Keratinocyte (primary cell): ENCODE measurements around the gene SNX2. TPM values are rescaled to one million over a fixed set of nuclear protein-coding genes. Genes with fewer than 3 reads are reported as not detected.

Experiments used
- DNase-seq: peaks from one replicate; pipeline ENCODE4 v3.0.0-alpha.2; 2011; ENCODE audit warnings: low read depth, missing footprints, low spot score
- FAIRE-seq: peaks from 2 replicates; lab custom pipeline; 2011; peaks lifted over from hg19 to GRCh38; lab: Jason Lieb, UNC
- H2AFZ ChIP-seq: 2 replicates; pipeline ENCODE4 v1.6.0; 2012; ENCODE audit warnings: low read length, control low read depth, inconsistent platforms; ENCODE audit not compliant: control insufficient read depth
- H3K27ac ChIP-seq: 2 replicates; pipeline ENCODE4 v1.5.1; 2011; ENCODE audit warnings: low read length; ENCODE audit not compliant: control insufficient read depth, insufficient read depth
- H3K27me3 ChIP-seq: 3 replicates; pipeline ENCODE4 v1.6.0; 2011; ENCODE audit warnings: low read length; ENCODE audit not compliant: control insufficient read depth, insufficient read depth; ENCODE audit errors: extremely low read depth
- H3K36me3 ChIP-seq, 2 experiments: 2 replicates in 1 of 2; 3 replicates in 1 of 2; pipeline ENCODE4 v1.5.1; 2011; ENCODE audit warnings: low read length in 2 of 2, mild to moderate bottlenecking in 1 of 2; ENCODE audit not compliant: control insufficient read depth in 2 of 2, insufficient read depth in 2 of 2; ENCODE audit errors: extremely low read depth in 1 of 2
- H3K4me1 ChIP-seq: 3 replicates; pipeline ENCODE4 v1.5.1; 2011; ENCODE audit warnings: low read length; ENCODE audit not compliant: control insufficient read depth, insufficient read depth; ENCODE audit errors: extremely low read depth
- H3K4me2 ChIP-seq: 3 replicates; pipeline ENCODE4 v1.6.0; 2011; ENCODE audit warnings: low read depth, low read length; ENCODE audit not compliant: control insufficient read depth, insufficient read depth; ENCODE audit errors: extremely low read depth
- H3K4me3 ChIP-seq, 3 experiments: fragments of 200-600 bp in 1 of 3; sonication (generic) in 1 of 3; 2 replicates in 2 of 3; 3 replicates in 1 of 3; pipeline ENCODE4 v1.5.1; 2011 to 2016; ENCODE audit warnings: low read length in 3 of 3, mild to moderate bottlenecking in 3 of 3, control low read depth in 2 of 3, inconsistent platforms in 1 of 3, low read depth in 1 of 3, mixed read lengths in 1 of 3, mixed run types in 1 of 3, moderate library complexity in 1 of 3; ENCODE audit not compliant: control insufficient read depth in 2 of 3, insufficient read depth in 2 of 3; ENCODE audit errors: extremely low read depth in 1 of 3
- H3K79me2 ChIP-seq: 2 replicates; pipeline ENCODE4 v1.6.0; 2012; ENCODE audit warnings: low read length; ENCODE audit not compliant: control insufficient read depth, insufficient read depth
- H3K9ac ChIP-seq: 3 replicates; pipeline ENCODE4 v1.6.0; 2011; ENCODE audit warnings: low read length; ENCODE audit not compliant: control insufficient read depth, insufficient read depth; ENCODE audit errors: extremely low read depth
- H3K9me1 ChIP-seq: 3 replicates; pipeline ENCODE4 v1.6.0; 2011; ENCODE audit warnings: low read length; ENCODE audit not compliant: control insufficient read depth, insufficient read depth; ENCODE audit errors: extremely low read depth
- H3K9me3 ChIP-seq: 2 replicates; pipeline ENCODE4 v1.5.1; 2012; ENCODE audit warnings: low read depth, low read length; ENCODE audit not compliant: control insufficient read depth
- H4K20me1 ChIP-seq: 3 replicates; pipeline ENCODE4 v1.6.0; 2011; ENCODE audit warnings: low read length; ENCODE audit not compliant: control insufficient read depth, insufficient read depth; ENCODE audit errors: extremely low read depth
- EZH2 ChIP-seq: IDR thresholded peaks from one replicate; pipeline ENCODE4 v1.6.1; 2012; ENCODE audit warnings: inconsistent platforms, mild to moderate bottlenecking, low read length, moderate library complexity
- dilution Hi-C: fragments of 300-500 bp; cut with MboI; formaldehyde crosslinking; loops from one replicate; pipeline ENCODE4 v1.7.0; 2020; ENCODE audit warnings: low sequenced_read_pairs; ENCODE audit not compliant: extremely low pct_ligation_motif_present
- polyA plus RNA-seq, 5 experiments: library from polyadenylated mRNA; depleted of rRNA in 3 of 5; stranded (reverse) in 3 of 5; stranded (forward) in 1 of 5; unstranded in 1 of 5; fragments of >200 nt; gene quantifications; 1 replicate in 1 of 5; 2 replicates in 3 of 5; 3 replicates in 1 of 5; pipeline versions ENCODE4 v1.2.1 to v1.2.3, GENCODE V29; 2011 to 2012; ENCODE audit warnings: missing spikeins in 2 of 5, low read depth in 1 of 5, low replicate concordance in 1 of 5
- TF ChIP-seq, protein P1 (sequence below), 3 experiments: IDR thresholded peaks in 1 of 3; conservative IDR thresholded peaks in 1 of 3; optimal IDR thresholded peaks in 1 of 3; 2 replicates in 2 of 3; 3 replicates in 1 of 3; pipeline versions ENCODE3 to v1.5.1; 2011; ENCODE audit warnings: low read length in 3 of 3, mild to moderate bottlenecking in 3 of 3, moderate library complexity in 2 of 3, control low read depth in 1 of 3, inconsistent platforms in 1 of 3; ENCODE audit not compliant: insufficient read depth in 2 of 3; ENCODE audit errors: extremely low read depth in 1 of 3

SNX2 gene
- polyA plus RNA-seq, 1 donor (not counting 4 experiments of a cell fraction or from before 2014, with no cell fraction given): 87.8 TPM

DNA sequence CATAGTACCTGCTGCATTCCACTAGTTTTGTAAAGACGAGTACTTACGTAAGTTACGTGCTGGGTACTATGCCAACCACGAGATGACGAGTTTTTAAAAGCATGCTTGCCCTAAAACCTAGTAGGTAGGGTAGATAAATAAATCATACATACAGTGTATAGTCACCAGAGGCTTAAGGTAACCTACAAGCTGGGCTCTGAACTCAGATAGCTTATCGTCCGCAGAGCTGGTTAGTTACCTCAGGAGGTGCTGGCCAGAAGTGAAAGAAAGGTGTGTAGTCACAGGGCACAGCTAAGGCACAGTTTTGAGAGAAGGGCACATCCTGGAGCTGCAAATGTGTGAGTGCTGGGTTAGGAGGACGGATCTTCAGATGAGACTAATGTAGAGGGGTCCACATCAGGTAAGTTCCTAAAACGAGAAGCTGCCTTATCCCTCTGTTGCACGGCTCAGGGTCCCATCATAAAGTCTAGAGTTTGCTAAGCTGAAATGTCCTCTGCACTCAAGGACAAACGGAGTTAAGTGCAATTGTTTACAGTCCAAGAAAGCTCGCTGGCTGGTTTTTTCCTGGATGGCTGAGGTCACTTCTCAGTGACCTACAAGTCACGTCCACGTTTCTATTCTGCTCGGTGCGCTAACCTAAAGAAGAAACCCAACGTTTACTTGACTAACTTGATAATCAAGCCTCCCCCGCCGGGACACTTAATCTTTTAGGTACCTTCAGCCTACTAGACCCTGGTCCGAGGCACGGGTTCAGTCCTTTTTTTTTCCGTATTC lies 69.4 kb downstream of the SNX2 start:
- Histone ChIP-seq H3K27me3 (no peaks in the 10 kb centered on the region), H3K27ac (peak overlapping the region; percentile 91), H3K9me3 (no peaks in the 10 kb centered on the region), H3K4me3 (peak overlapping the region; percentile 86 to 90 (median 87)), H3K4me2 (peak overlapping the region; percentile 84), H3K9me1 (no peaks in the 10 kb centered on the region), H3K4me1 (peaks cover 23% of the 10 kb centered on the region), H3K36me3 (no peaks in the 10 kb centered on the region), H3K79me2 (peaks cover 22% of the 10 kb centered on the region), H3K9ac (peak overlapping the region; percentile 90), H2AFZ (peak overlapping the region; percentile 88), H4K20me1 (no peaks in the 10 kb centered on the region)
- dilution Hi-C loops: no loop called here
- DNase-seq (peak; percentile 48), FAIRE-seq (peak; percentile 43)
- TF ChIP-seq EZH2: no peak
- TF ChIP-seq, protein P1, sequence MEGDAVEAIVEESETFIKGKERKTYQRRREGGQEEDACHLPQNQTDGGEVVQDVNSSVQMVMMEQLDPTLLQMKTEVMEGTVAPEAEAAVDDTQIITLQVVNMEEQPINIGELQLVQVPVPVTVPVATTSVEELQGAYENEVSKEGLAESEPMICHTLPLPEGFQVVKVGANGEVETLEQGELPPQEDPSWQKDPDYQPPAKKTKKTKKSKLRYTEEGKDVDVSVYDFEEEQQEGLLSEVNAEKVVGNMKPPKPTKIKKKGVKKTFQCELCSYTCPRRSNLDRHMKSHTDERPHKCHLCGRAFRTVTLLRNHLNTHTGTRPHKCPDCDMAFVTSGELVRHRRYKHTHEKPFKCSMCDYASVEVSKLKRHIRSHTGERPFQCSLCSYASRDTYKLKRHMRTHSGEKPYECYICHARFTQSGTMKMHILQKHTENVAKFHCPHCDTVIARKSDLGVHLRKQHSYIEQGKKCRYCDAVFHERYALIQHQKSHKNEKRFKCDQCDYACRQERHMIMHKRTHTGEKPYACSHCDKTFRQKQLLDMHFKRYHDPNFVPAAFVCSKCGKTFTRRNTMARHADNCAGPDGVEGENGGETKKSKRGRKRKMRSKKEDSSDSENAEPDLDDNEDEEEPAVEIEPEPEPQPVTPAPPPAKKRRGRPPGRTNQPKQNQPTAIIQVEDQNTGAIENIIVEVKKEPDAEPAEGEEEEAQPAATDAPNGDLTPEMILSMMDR (optimal IDR thresholded peaks at IDR 0.05 in 1 of 3, IDR thresholded peaks at IDR 0.05 in 1 of 3, conservative IDR thresholded peaks at IDR 0.05 in 1 of 3; ENCODE audit: extremely low read depth in 1 of 3, insufficient read depth in 2 of 3, low read length in 3 of 3): no peak

DNA sequence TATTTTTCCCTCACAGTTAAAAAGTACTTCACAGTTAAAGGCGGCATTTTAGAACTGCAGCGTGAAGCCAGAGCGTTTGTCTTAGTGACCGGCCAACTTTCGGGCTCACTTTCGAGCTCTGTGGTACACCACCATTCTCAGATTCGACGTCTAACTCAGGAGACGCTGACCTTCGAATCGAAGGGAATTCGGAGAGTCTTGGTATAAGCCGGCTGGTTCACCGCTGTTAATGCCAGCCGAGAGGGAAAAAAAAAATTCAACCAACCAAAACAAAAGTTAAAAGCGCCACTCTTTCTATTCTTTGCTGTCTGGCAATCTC lies 70.0 kb downstream of the SNX2 start:
- peak overlapping the region; percentile 91 for H3K27ac ChIP-seq
- DNase-seq (no peak), FAIRE-seq (no peak)
- no peaks in the 10 kb centered on the region for H3K9me1 ChIP-seq
- H3K4me2 ChIP-seq: peak overlapping the region; percentile 84
- H3K9ac ChIP-seq: peak overlapping the region; percentile 90
- no peaks in the 10 kb centered on the region for H3K36me3 ChIP-seq
- H2AFZ ChIP-seq: peak overlapping the region; percentile 88
- peaks cover 28% of the 10 kb centered on the region for H3K4me1 ChIP-seq
- dilution Hi-C loops: no loop called here
- no peaks in the 10 kb centered on the region for H3K9me3 ChIP-seq
- no peaks in the 10 kb centered on the region for H3K27me3 ChIP-seq
- peak overlapping the region; percentile 86 to 90 (median 87) for H3K4me3 ChIP-seq
- no peaks in the 10 kb centered on the region for H4K20me1 ChIP-seq
- TF ChIP-seq EZH2: no peak
- TF ChIP-seq, protein P1 (optimal IDR thresholded peaks at IDR 0.05 in 1 of 3, IDR thresholded peaks at IDR 0.05 in 1 of 3, conservative IDR thresholded peaks at IDR 0.05 in 1 of 3; ENCODE audit: extremely low read depth in 1 of 3, insufficient read depth in 2 of 3, low read length in 3 of 3): no peak
- H3K79me2 ChIP-seq: peaks cover 22% of the 10 kb centered on the region
